ENCODE data around the gene OR51B5.

DNA sequence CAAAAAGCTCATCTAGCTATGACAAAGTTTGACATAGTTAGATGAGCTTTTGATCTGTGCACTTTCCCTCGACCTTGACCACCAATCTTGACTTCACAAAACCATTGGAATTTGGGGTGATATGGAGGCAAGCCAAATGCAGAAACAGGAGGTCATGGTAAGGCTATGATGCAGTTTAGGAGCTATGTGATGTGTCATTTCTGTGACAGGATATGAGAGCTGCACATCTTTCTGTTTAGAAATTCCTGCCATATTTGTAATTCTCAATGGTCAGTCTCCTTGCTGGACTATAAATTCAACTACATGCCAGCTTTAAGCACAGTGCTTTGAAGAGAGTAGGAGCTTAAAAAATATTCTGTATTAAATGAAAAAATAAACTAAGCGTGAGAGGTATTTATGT lies 20.9 kb upstream of the OR51B5 start:
- no peak for TF ChIP-seq EZH2 (IDR thresholded peaks at IDR 0.05; ENCODE audit: low read length)
- TF ChIP-seq CTCF (optimal IDR thresholded peaks at IDR 0.05 in 1 of 3, IDR thresholded peaks at IDR 0.05 in 1 of 3, conservative IDR thresholded peaks at IDR 0.05 in 1 of 3; ENCODE audit: extremely low read depth in 1 of 3, insufficient read depth in 2 of 3, low read length in 3 of 3) = no peak
